GM12878 (cell line): ENCODE results near the gene ANXA2R.
"Not testable (repeated sequence)": the region's sequence is repeated elsewhere in the genome, so short reads cannot be mapped to it uniquely, and the experiment has no call there.

Experiments used
- CTCF ChIP-seq, 3 experiments: IDR thresholded peaks in 2 of 3; conservative IDR thresholded peaks in 1 of 3; 2 replicates each; pipeline ENCODE4 v1.5.1; 2011; ENCODE audit warnings: low read depth in 3 of 3, low read length in 3 of 3, mild to moderate bottlenecking in 3 of 3, control low read depth in 2 of 3, moderate library complexity in 2 of 3, inconsistent platforms in 1 of 3, mixed read lengths in 1 of 3; ENCODE audit not compliant: control insufficient read depth in 2 of 3, insufficient read depth in 1 of 3; ENCODE audit errors: extremely low read depth in 1 of 3
- KDM1A ChIP-seq: fragments of 200-600 bp; sonication (generic); IDR thresholded peaks from 2 replicates; pipeline ENCODE4 v1.6.1; 2016; ENCODE audit warnings: borderline replicate concordance
- POLR2AphosphoS5 ChIP-seq: IDR thresholded peaks from 2 replicates; pipeline ENCODE4 v1.6.1; 2011; ENCODE audit warnings: mild to moderate bottlenecking, low read length, inconsistent platforms
- RAD21 ChIP-seq: IDR thresholded peaks from 2 replicates; pipeline ENCODE4 v1.6.1; 2011; ENCODE audit warnings: mild to moderate bottlenecking, low read depth, low read length, moderate library complexity; ENCODE audit not compliant: insufficient read depth
- RCOR1 ChIP-seq: conservative IDR thresholded peaks from 2 replicates; pipeline ENCODE4 v1.6.1; 2012; ENCODE audit warnings: low read depth, low read length, improper control_type of control experiment
- REST ChIP-seq: IDR thresholded peaks from 2 replicates; pipeline ENCODE4 v1.6.1; 2012; ENCODE audit warnings: mild to moderate bottlenecking, low read depth, low read length
- ZNF274 ChIP-seq: IDR thresholded peaks from one replicate; pipeline ENCODE4 v1.8.0; 2011; ENCODE audit not compliant: insufficient read length, insufficient read depth
- ZNF592 ChIP-seq: fragments of 450-650 bp; IDR thresholded peaks from 2 replicates; pipeline ENCODE4 v1.6.1; 2017; ENCODE audit warnings: mild to moderate bottlenecking, moderate library complexity
- TF ChIP-seq, protein P1 (sequence below): IDR thresholded peaks from 2 replicates; pipeline ENCODE4 v1.6.1; 2011; ENCODE audit warnings: borderline replicate concordance, low read depth, mild to moderate bottlenecking, moderate library complexity, mixed read lengths, low read length; ENCODE audit not compliant: insufficient read depth; ENCODE audit errors: extremely low read length

- not testable (repeated sequence) for TF ChIP-seq ZNF592; POLR2AphosphoS5; KDM1A; RAD21; RCOR1; CTCF (IDR thresholded peaks at IDR 0.05 in 2 of 3, conservative IDR thresholded peaks at IDR 0.05 in 1 of 3; ENCODE audit: control insufficient read depth in 2 of 3, extremely low read depth in 1 of 3, insufficient read depth in 1 of 3, low read depth in 3 of 3, low read length in 3 of 3); REST; ZNF274
- TF ChIP-seq, protein P1, sequence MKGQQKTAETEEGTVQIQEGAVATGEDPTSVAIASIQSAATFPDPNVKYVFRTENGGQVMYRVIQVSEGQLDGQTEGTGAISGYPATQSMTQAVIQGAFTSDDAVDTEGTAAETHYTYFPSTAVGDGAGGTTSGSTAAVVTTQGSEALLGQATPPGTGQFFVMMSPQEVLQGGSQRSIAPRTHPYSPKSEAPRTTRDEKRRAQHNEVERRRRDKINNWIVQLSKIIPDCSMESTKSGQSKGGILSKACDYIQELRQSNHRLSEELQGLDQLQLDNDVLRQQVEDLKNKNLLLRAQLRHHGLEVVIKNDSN, result not testable (repeated sequence)
Measured at GRCh38 chr5:43086118-43086908, 46.2 kb upstream of the ANXA2R start.
